Measurements from ENCODE around the gene CNTNAP3.
"Not testable (repeated sequence)": the region's sequence is repeated elsewhere in the genome, so short reads cannot be mapped to it uniquely, and the experiment has no call there.

CNTNAP3 gene

DNA sequence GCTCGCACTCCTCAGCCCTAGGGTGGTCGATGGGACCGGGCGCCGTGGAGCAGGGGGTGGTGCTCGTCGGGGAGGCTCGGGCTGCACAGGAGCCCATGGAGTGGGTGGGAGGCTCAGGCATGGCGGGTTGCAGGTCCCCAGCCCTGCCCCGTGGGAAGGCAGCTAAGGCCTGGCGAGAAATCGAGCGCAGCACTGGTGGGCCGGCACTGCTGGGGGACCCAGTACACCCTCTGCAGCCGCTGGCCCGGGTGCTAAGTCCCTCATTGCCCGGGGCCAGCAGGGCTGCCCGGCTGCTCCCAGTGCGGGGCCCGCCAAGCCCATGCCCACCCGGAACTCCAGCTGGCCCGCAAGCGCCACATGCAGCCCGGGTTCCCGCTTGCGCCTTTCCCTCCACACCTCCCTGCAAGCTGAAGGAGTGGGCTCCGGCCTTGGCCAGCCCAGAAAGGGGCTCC is 245.6 kb downstream of the CNTNAP3 start:
- H3K36me3 ChIP-seq; H3K4me1 ChIP-seq (ENCODE audit: control insufficient read depth in 1 of 2, insufficient read depth in 1 of 2, low read depth in 1 of 2, low read length in 1 of 2); H3K9me3 ChIP-seq; H3K27me3 ChIP-seq; H3K27ac ChIP-seq; H3K4me3 ChIP-seq (ENCODE audit: low read depth in 1 of 2, low read length in 1 of 2): not testable (repeated sequence)

DNA sequence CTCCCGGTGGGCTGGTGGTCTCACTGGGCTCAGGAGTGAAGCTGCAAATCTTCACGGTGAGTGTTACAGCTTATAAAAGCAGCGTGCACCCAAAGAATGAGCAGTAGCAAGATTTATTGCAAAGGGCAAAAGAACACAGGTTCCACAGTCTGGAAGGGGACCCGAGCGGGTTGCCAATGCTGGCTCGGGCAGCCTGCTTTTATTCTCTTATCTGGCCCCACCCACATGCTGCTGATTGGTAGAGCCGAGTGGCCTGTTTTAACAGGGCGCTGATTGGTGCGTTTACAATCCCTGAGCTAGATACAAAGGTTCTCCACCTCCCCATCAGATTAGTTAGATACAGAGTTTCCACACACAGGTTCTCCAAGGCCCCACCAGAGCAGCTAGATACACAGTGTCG is 246.2 kb downstream of the CNTNAP3 start:
- not testable (repeated sequence) for H3K27ac ChIP-seq; H3K36me3 ChIP-seq; H3K27me3 ChIP-seq; H3K9me3 ChIP-seq; H3K4me1 ChIP-seq (ENCODE audit: control insufficient read depth in 1 of 2, insufficient read depth in 1 of 2, low read depth in 1 of 2, low read length in 1 of 2); H3K4me3 ChIP-seq (ENCODE audit: low read depth in 1 of 2, low read length in 1 of 2)

DNA sequence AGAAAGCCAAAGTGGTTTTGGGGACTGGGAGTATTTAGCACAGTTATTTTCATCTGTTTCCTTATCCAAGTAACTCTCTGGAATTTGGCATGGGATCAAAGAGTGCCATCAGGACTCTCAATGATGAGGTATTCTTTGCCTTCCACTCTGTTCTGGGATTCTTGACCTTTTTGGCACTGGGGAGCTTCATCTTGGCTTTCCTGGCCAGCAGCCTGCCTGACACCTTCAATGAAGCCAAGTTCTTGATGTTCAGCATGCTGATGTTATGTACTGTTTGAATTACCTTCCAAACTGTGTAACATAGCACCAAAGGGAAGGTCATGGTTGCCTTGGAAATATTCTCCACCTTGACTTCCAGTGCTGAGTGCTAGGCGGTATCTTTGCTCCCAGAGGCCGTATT is 248.8 kb downstream of the CNTNAP3 start:
- not testable (repeated sequence) for H3K27me3 ChIP-seq; H3K4me1 ChIP-seq (ENCODE audit: control insufficient read depth in 1 of 2, insufficient read depth in 1 of 2, low read depth in 1 of 2, low read length in 1 of 2); H3K27ac ChIP-seq; H3K36me3 ChIP-seq; H3K9me3 ChIP-seq; H3K4me3 ChIP-seq (ENCODE audit: low read depth in 1 of 2, low read length in 1 of 2)

DNA sequence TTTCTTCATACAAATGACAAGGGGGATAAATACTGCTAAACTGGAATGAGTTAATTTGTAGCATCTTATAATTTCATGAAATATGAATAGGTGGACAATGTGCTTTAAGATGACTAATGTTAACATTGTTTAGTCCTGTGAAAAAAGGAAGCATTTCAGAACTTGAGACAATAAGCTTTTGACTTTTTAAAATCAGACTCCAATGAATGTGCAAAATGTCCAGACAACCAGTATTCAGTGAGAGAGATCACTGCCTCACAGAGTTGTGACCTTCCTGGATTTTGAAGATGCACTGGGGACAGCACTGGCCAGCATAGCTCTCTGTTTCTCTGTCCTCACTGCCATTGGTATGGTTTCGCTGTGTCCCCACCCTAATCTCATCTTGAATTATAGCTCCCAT is 249.7 kb downstream of the CNTNAP3 start:
- H3K27ac ChIP-seq; H3K9me3 ChIP-seq; H3K4me1 ChIP-seq (ENCODE audit: control insufficient read depth in 1 of 2, insufficient read depth in 1 of 2, low read depth in 1 of 2, low read length in 1 of 2); H3K4me3 ChIP-seq (ENCODE audit: low read depth in 1 of 2, low read length in 1 of 2); H3K27me3 ChIP-seq; H3K36me3 ChIP-seq: not testable (repeated sequence)

DNA sequence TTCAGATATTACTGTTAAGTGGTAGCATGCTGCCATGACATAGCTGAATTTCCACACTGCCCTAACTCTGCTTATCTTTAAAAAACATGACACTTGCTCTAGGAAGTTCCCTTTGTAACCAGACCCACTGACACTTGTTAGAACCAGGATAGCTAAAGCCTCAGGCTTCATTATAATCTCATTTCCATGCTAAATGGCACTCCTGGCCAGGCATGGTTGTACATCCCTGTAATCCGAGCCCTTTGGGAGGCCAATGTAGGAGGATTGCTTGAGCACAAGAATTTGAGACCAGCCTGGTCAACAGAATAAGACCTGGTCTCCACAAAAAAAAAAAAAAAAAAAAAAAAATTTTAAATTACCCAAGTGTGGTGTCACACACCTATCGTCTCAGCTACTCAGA is 254.1 kb downstream of the CNTNAP3 start:
- not testable (repeated sequence) for H3K36me3 ChIP-seq; H3K27ac ChIP-seq; H3K4me1 ChIP-seq (ENCODE audit: control insufficient read depth in 1 of 2, insufficient read depth in 1 of 2, low read depth in 1 of 2, low read length in 1 of 2); H3K27me3 ChIP-seq; H3K9me3 ChIP-seq; H3K4me3 ChIP-seq (ENCODE audit: low read depth in 1 of 2, low read length in 1 of 2)

DNA sequence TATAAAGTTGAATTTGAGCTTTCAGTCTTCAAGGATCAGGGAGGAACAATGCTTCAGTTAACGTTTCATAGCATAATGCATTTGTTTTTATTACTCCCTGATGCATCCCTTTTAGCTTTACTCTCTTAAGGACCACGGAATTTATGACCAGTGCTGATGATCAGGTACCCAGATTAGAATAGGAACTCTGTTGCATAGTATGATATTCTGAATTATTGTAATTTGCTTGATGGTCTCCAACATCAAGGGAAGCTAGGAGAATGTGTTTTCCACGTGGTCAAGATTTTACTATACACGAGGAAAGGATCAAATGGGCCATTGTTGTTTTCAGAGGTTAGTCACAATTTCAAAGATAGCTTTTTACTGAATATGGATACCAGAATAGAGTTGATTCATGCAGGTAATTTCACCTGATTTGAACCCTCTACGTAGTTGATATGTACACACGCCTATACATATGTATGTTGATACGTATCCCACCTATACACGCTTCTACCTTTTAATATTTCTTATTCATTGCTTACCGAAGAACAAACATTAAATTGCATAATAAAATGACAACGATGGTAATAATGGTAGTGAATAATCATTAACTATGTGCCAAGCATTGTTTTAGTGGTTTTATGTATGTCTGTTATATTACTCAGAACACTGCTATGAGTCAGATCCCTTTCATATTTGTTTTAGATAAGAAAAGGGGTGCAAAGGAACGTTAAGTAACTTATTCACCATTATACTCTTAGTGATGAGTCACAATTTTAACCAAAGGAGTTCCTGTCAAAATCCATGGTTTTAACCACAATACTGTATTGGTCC is 257.6 kb downstream of the CNTNAP3 start:
- H3K27me3 ChIP-seq; H3K36me3 ChIP-seq; H3K27ac ChIP-seq; H3K4me1 ChIP-seq (ENCODE audit: control insufficient read depth in 1 of 2, insufficient read depth in 1 of 2, low read depth in 1 of 2, low read length in 1 of 2); H3K4me3 ChIP-seq (ENCODE audit: low read depth in 1 of 2, low read length in 1 of 2); H3K9me3 ChIP-seq: not testable (repeated sequence)

DNA sequence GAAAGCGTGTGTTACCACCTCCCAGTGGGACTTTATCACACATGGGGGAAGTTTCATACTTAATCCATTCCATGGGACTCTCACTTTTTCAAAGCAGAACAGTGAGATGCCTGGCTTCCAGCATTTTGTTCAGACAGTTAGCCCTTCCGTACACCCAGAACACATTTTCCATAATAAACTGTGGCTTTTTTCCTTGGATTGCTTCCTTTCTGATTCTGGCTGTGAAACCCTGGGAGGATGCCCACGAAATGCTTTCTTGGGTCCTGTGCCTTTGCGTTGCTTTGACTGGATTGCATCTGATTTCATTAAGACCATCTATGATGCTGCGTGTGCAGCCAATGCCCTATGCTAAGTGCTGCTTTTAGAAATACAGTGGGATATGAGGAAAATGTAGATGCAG is 259.1 kb downstream of the CNTNAP3 start:
- not testable (repeated sequence) for H3K27me3 ChIP-seq; H3K4me3 ChIP-seq (ENCODE audit: low read depth in 1 of 2, low read length in 1 of 2); H3K36me3 ChIP-seq; H3K9me3 ChIP-seq; H3K27ac ChIP-seq; H3K4me1 ChIP-seq (ENCODE audit: control insufficient read depth in 1 of 2, insufficient read depth in 1 of 2, low read depth in 1 of 2, low read length in 1 of 2)

DNA sequence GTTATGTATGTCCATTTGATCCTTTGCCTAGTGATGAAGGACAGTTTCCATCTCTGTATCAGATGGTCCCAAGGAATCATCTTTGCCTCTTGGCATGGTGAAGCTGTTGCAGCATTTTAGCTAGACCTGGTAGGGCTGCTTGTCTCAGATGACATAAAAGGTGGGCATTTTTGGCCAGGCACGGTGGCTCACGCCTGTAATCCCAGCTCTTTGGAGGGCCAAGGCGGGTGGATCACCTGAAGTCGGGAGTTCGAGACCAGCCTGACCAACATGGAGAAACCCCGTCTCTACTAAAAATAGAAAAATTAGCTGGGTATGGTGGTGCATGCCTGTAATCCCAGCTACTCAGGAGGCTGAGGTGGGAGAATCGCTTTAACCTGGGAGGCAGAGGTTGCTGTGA is 259.8 kb downstream of the CNTNAP3 start:
- H3K36me3 ChIP-seq; H3K27me3 ChIP-seq; H3K4me3 ChIP-seq (ENCODE audit: low read depth in 1 of 2, low read length in 1 of 2); H3K4me1 ChIP-seq (ENCODE audit: control insufficient read depth in 1 of 2, insufficient read depth in 1 of 2, low read depth in 1 of 2, low read length in 1 of 2); H3K9me3 ChIP-seq; H3K27ac ChIP-seq: not testable (repeated sequence)

DNA sequence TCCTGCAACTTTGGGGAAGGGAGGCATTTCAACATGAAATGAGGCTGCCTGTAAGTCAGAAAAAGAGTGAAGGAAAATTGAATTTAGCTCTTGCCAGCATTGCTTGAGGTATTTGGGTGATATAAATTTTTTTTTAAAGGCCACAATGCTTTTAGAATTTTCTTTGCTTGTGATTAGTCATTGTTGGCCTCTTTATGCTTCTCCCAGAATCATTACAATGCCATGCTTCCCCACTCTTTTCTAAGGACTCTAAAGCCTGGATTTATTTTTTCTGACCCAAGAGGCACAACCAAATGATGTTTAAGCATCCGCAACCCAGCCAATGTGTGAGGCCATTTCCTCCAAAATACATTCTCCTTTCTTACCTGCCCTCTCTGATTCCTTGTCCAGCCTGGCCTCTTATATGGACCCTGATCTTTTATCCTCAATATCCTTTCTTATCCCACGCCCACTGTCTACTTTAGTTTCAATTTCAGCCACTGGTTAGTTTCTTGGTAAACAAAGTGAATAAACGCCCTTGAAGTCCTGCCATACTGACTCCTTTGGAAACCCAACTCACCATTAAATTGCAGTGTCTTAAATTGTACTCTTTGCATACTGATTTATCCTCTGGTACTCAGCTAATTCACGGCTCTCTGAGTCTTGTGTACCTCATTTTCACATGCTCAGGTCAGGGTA is 261.9 kb downstream of the CNTNAP3 start:
- not testable (repeated sequence) for H3K9me3 ChIP-seq; H3K27ac ChIP-seq; H3K4me1 ChIP-seq (ENCODE audit: control insufficient read depth in 1 of 2, insufficient read depth in 1 of 2, low read depth in 1 of 2, low read length in 1 of 2); H3K4me3 ChIP-seq (ENCODE audit: low read depth in 1 of 2, low read length in 1 of 2); H3K27me3 ChIP-seq; H3K36me3 ChIP-seq
